Measurements from ENCODE around the gene CDH23. TPM values are rescaled to one million over a fixed set of nuclear protein-coding genes. Genes with fewer than 3 reads are reported as not detected.

CDH23 gene
- total RNA-seq, 1 donor from 2014 or later: 0.29 TPM

GRCh38 chr10:71771821-71772617 is 375.3 kb downstream of the CDH23 start:
- TF ChIP-seq, protein P1, sequence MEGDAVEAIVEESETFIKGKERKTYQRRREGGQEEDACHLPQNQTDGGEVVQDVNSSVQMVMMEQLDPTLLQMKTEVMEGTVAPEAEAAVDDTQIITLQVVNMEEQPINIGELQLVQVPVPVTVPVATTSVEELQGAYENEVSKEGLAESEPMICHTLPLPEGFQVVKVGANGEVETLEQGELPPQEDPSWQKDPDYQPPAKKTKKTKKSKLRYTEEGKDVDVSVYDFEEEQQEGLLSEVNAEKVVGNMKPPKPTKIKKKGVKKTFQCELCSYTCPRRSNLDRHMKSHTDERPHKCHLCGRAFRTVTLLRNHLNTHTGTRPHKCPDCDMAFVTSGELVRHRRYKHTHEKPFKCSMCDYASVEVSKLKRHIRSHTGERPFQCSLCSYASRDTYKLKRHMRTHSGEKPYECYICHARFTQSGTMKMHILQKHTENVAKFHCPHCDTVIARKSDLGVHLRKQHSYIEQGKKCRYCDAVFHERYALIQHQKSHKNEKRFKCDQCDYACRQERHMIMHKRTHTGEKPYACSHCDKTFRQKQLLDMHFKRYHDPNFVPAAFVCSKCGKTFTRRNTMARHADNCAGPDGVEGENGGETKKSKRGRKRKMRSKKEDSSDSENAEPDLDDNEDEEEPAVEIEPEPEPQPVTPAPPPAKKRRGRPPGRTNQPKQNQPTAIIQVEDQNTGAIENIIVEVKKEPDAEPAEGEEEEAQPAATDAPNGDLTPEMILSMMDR (IDR thresholded peaks at IDR 0.05): no peak
- intact Hi-C loops (cut with micrococcal nuclease): loop anchor here (2.0 to 5.0 kb wide), 5 partner anchors 19 to 395 kb away; partner anchors contain the start of gene PSAP
- DNase-seq (no peak), ATAC-seq (ENCODE audit: low read depth) (no peak)
- peak overlapping the region; percentile 87 for H3K27ac Mint-ChIP-seq
- H3K4me3 Mint-ChIP-seq: peak overlapping the region; percentile 88
- H3K36me3 Mint-ChIP-seq (ENCODE audit: low read depth): peaks cover 5% of the 10 kb centered on the region
- peaks cover 95% of the 10 kb centered on the region for H3K4me1 Mint-ChIP-seq
- CTCF ChIA-PET: interaction anchor here (0.7 to 4.9 kb wide), 10 partner anchors 13 to 388 kb away, joined by 3 to 26 read pairs (median 7); no protein-coding TSS in a partner anchor
- H3K27me3 Mint-ChIP-seq: no peaks in the 10 kb centered on the region
- H3K9me3 Mint-ChIP-seq: no peaks in the 10 kb centered on the region
- POLR2A ChIA-PET: interaction anchor here (0.6 to 8.7 kb wide), 13 partner anchors 16 to 444 kb away, joined by 3 to 79 read pairs (median 6); partner anchors contain the start of genes ASCC1 and PSAP

GRCh38 chr10:71772832-71773220 is 376.1 kb downstream of the CDH23 start:
- ChIA-PET CTCF (interaction anchor here (0.7 to 4.9 kb wide), 21 partner anchors 11 to 388 kb away, joined by 3 to 26 read pairs (median 5); no protein-coding TSS in a partner anchor), POLR2A (interaction anchor here (0.6 to 8.7 kb wide), 20 partner anchors 16 to 548 kb away, joined by 3 to 79 read pairs (median 6); partner anchors contain the start of genes ASCC1 and PSAP)
- Mint-ChIP-seq H3K4me1 (peaks cover 91% of the 10 kb centered on the region), H3K4me3 (peak overlapping the region; percentile 88), H3K27ac (peak overlapping the region; percentile 87), H3K9me3 (no peaks in the 10 kb centered on the region), H3K36me3 (ENCODE audit: low read depth) (peaks cover 5% of the 10 kb centered on the region), H3K27me3 (no peaks in the 10 kb centered on the region)
- no peak for ATAC-seq (ENCODE audit: low read depth)
- intact Hi-C loops (cut with micrococcal nuclease): loop anchor here (1.0 to 5.0 kb wide), 9 partner anchors 18 to 454 kb away; partner anchors contain the start of genes PSAP and SLC29A3
- TF ChIP-seq, protein P1 (IDR thresholded peaks at IDR 0.05): no peak
- DNase-seq: peak; percentile 43

DNA sequence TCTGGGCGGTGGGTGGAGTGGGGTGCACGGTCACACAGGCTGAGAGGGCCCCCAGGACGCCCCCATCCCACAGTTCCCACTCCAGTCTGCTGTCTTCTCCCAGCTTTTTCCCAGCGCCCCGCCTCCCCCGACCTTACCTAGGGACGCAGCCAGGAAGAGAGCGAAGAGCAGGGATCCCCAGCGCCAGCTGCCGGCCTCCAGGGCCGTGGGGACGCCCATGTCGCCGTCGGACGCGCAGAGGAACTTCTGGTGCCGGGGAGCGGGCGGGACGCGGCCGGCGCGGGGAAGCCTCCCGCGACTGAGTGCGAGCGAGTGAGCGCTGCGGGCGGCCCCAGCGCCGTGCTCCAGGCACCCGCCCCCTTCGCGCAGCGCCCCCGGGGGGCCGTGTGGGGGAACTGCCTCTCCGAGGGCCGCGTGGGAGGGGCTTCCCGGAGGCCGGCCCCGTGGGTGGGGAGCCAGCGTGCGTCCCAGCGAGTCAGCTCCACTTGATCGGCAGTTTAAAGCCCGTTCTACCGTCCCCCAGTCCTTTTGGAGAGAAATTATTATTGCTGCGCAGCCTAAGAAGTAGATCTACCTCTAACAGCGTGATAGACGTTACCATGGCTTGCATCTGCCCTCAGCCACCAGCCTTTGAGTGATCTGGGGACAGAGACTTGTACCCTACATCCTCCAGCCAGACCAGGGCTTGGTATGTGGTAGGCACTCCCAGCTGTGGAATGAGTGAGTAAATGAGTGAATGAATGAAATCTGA is 376.7 kb downstream of the CDH23 start, which contains the start of gene VSIR:
Gene VSIR (minus strand): TSS at position 300 of the 751 bp plus-strand sequence. CDS start 81 bp downstream, at position 219.
- Mint-ChIP-seq H3K27me3 (no peaks in the 10 kb centered on the region), H3K9me3 (no peaks in the 10 kb centered on the region), H3K4me1 (peaks cover 85% of the 10 kb centered on the region), H3K36me3 (ENCODE audit: low read depth) (peaks cover 3% of the 10 kb centered on the region), H3K27ac (peak within 1 kb of the TSS; percentile 92), H3K4me3 (peak within 1 kb of the TSS; percentile 88)
- DNase-seq: peak; percentile 98
- TF ChIP-seq, protein P1 (IDR thresholded peaks at IDR 0.05): no peak
- intact Hi-C loops (cut with micrococcal nuclease): loop anchor here (1.0 to 5.0 kb wide), 9 partner anchors 17 to 454 kb away; partner anchors contain the start of genes PSAP and SLC29A3
- ATAC-seq (ENCODE audit: low read depth): peak; percentile 76
- ChIA-PET POLR2A (interaction anchor here (0.6 to 8.7 kb wide), 25 partner anchors 9 to 562 kb away, joined by 3 to 79 read pairs (median 5); partner anchors contain the start of gene PSAP), CTCF (interaction anchor here (0.7 to 4.9 kb wide), 24 partner anchors 8 to 389 kb away, joined by 3 to 26 read pairs (median 4); partner anchors contain the start of gene PSAP)

GRCh38 chr10:71774916-71775702 is 378.4 kb downstream of the CDH23 start:
- TF ChIP-seq, protein P1 (IDR thresholded peaks at IDR 0.05): no peak
- H3K4me1 Mint-ChIP-seq: peaks cover 70% of the 10 kb centered on the region
- CTCF ChIA-PET: interaction anchor here (0.6 to 4.9 kb wide), 9 partner anchors 8 to 566 kb away, joined by 3 to 26 read pairs (median 8); no protein-coding TSS in a partner anchor
- peak overlapping the region; percentile 75 for H3K4me3 Mint-ChIP-seq
- peak overlapping the region; percentile 46 for H3K27ac Mint-ChIP-seq
- H3K9me3 Mint-ChIP-seq: no peaks in the 10 kb centered on the region
- DNase-seq (no peak), ATAC-seq (ENCODE audit: low read depth) (peak; percentile 25)
- intact Hi-C loops (cut with micrococcal nuclease): loop anchor here (5.0 kb wide), 2 partner anchors 37 to 63 kb away; no protein-coding TSS in a partner anchor
- H3K27me3 Mint-ChIP-seq: no peaks in the 10 kb centered on the region
- POLR2A ChIA-PET: interaction anchor here (0.8 to 8.7 kb wide), 9 partner anchors 11 to 80 kb away, joined by 3 to 79 read pairs (median 4); no protein-coding TSS in a partner anchor
- H3K36me3 Mint-ChIP-seq (ENCODE audit: low read depth): peaks cover under 1% of the 10 kb centered on the region

Measured in activated B cell treated with CpG ODN at 0.5 μM for 24 hours (primary cell).